ENCODE measurements around the gene OVOL2.

- TF ChIP-seq POLR2A (IDR thresholded peaks at IDR 0.05) (no peak), CTCF (IDR thresholded peaks at IDR 0.05) (no peak)
Measured at GRCh38 chr20:18092890-18093289, 35.2 kb upstream of the OVOL2 start.
